ENCODE results near the gene KIRREL2. TPM values are rescaled to one million over a fixed set of nuclear protein-coding genes. Genes with fewer than 3 reads are reported as not detected.
"Not testable (repeated sequence)": the region's sequence is repeated elsewhere in the genome, so short reads cannot be mapped to it uniquely, and the experiment has no call there.

The KIRREL2 gene
- 0.10 TPM in 1 of 2 replicates, not detected in the other for total RNA-seq (2014; rRNA removed; shearing (Covaris generic))

DNA sequence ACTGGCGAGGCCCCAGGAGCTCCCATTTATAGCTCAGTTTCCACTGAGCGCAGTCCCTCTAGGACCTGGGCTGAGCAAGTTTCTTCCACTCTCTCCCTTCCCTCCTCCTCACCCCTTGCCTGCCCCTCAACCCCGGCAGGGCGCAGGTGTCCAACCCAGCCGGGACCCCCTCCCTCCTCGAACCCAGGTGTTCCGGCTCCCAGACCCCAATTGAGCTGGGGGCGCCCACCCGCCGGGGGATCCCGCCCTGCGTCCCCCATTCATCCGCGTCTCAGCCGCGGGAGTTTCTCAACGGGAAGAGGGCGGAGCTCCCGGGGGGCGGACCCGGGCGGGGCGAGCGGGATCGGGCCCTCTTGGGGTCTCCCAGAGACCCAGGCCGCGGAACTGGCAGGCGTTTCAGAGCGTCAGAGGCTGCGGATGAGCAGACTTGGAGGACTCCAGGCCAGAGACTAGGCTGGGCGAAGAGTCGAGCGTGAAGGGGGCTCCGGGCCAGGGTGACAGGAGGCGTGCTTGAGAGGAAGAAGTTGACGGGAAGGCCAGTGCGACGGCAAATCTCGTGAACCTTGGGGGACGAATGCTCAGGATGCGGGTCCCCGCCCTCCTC is at the start of gene KIRREL2:
Gene KIRREL2 (plus strand): TSS at position 366 of the 604 bp plus-strand sequence. CDS start 209 bp downstream, at position 575.
- DNase-seq (ENCODE audit: low read depth), result no peak

GRCh38 chr19:35807633-35808032 is 49.1 kb upstream of the KIRREL2 start:
- DNase-seq (ENCODE audit: low read depth), result no peak

GRCh38 chr19:35811317-35812219 is 45.1 kb upstream of the KIRREL2 start:
- no peak for DNase-seq (ENCODE audit: low read depth)

DNA sequence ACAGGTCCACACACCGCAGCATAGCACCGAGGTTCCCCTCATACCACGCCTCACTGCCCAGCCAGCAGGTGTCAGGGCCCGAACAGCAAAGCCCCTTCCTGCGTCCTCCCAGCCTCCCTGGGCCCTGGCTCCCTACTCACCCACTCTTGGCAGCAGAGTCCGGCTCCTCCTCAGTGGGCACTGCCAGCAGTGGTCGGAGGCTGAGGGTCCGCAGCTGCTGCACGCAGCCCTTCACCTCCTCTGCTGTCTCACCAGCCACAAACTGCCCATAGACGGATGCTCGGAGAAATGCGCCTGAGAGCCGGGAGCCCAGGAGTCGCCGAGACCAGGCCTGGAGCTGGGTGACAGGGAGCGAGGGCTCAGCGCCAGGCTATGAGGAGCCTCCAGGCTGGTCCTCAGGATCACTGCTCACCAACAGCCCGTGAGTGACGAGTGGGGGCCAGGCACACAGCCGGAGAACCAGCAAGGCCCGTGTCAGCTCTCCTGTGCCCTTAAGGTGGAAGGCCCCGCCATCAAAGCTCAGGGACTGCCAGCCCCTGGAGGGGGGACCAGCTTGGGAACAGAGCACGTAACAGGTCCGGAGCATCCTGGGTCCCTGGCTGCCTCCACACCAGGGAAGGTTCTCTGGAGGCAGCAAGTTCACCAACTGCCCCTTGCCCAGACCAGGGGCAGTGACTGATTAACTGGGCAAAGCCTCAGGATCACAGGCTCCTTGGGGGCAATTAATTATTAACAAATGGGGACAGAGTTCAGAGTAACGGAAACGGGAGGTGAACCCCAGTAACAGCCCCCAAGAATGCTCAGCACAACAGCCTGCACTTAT is 44.3 kb upstream of the KIRREL2 start, which contains the start of gene PRODH2:
Gene PRODH2 (minus strand): TSS at position 626 of the 823 bp plus-strand sequence. CDS start 40 bp downstream, at position 586.
- DNase-seq (ENCODE audit: low read depth), result no peak

DNA sequence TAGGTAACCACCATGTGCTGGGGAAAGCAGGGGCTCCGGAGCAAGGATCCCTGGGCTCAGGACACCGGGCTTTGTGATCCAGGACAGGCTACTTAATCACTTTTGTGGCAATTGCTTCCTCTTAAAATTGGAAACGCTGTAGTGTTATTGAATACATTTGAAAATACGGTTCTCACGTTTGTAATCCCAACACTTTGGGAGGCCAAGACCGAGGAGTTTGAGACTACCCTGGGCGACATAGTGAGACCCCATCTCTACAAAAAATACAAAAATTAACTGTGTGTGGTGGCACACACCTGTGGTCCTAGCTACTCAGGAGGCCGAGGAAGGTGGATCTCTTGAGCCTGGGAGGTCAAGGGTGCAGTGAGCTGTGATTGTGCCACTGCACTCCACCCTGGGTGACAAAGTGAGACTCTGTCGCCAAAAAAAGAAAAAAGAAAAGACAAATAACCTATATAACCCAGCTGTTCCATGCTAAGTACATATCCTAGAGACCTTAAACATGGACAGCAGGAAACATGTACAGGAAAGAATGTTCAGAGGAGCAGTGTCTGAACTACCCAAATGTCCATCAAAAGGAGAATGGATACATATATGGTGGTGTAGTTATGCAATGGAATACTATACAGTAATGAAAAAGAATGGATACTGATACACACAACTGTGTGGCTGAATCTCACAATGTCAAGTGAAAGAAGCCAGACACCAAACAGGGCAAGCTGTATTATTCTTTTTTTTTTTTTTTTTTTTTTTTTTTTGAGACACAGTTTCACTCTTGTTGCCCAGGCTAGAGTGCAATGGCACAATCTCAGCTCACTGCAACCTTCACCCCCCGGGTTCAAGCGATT is 43.4 kb upstream of the KIRREL2 start:
- DNase-seq (ENCODE audit: low read depth), result no peak

DNA sequence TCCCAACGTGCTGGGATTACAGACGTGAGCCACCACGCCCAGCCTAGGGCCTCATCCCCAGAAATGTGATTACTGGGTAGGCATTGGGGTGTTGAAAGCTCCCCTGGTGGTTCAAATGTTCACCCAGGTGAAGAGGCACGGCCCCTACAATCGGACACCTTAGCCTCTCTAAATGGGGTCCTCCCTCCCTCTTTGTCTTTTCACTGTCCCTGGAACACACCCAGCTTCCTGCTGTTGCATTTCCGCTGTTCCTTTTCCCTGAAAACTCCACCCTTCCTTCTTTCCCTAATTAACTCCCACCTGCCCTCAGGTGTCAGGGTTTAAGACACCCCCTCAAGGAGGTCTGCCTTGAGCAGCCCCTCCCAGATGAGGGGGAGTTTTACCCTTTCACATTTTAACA is 40.4 kb upstream of the KIRREL2 start:
- DNase-seq (ENCODE audit: low read depth), result no peak

DNA sequence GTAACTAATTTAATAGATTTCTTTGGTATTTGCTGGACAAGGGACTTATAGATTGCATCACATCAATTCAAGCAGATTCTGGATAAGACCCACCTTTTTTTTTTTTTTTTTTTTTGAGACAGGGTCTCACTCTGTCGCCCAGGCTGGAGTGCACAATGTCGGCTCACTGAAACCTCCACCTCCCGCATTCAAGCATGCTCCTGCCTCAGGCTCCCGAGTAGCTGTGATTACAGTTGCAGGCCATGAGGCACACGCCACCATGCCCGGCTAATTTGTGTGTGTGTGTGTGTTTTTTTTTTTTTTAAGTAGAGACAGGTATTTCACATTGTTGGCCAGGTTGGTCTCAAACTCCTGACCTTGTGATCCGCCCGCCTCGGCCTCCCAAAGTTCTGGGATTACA is 39.9 kb upstream of the KIRREL2 start:
- no peak for DNase-seq (ENCODE audit: low read depth)

GRCh38 chr19:35818445-35818844 is 38.3 kb upstream of the KIRREL2 start:
- no peak for DNase-seq (ENCODE audit: low read depth)

- DNase-seq (ENCODE audit: low read depth), result no peak
These were observed 34.1 kb upstream of the KIRREL2 start for GRCh38 chr19:35822579-35822978.

- DNase-seq (ENCODE audit: low read depth), result no peak
These were observed 32.6 kb upstream of the KIRREL2 start for GRCh38 chr19:35824150-35824549.

GRCh38 chr19:35828692-35829301 is 27.9 kb upstream of the KIRREL2 start:
- peak; percentile 68 for DNase-seq (ENCODE audit: low read depth)

GRCh38 chr19:35830986-35831385 is 25.7 kb upstream of the KIRREL2 start:
- no peak for DNase-seq (ENCODE audit: low read depth)

DNA sequence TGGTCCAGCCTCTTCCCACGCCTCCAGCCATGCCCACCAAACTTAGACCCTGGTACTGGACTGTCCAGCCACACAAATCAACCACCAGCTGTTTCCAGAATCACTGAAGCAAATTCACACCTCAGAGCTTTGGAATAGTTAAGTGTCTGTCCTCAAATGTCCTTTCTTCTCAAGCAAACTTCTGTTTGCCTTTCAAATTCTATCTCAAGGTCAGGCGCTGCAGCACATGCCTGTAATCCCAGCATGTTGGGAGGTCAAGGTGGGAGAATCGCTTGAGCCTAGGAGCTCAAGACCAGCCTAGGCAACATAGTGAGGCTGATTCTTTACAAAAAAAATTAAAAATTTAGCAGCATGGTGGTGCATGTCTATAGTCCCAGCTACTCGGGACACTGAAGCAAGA is 24.7 kb upstream of the KIRREL2 start:
- DNase-seq (ENCODE audit: low read depth), result no peak

- no peak for DNase-seq (ENCODE audit: low read depth)
These were observed 22.7 kb upstream of the KIRREL2 start for GRCh38 chr19:35833972-35834371.

- not testable (repeated sequence) for DNase-seq (ENCODE audit: low read depth)
These were observed 20.6 kb upstream of the KIRREL2 start for GRCh38 chr19:35836096-35836495.

DNA sequence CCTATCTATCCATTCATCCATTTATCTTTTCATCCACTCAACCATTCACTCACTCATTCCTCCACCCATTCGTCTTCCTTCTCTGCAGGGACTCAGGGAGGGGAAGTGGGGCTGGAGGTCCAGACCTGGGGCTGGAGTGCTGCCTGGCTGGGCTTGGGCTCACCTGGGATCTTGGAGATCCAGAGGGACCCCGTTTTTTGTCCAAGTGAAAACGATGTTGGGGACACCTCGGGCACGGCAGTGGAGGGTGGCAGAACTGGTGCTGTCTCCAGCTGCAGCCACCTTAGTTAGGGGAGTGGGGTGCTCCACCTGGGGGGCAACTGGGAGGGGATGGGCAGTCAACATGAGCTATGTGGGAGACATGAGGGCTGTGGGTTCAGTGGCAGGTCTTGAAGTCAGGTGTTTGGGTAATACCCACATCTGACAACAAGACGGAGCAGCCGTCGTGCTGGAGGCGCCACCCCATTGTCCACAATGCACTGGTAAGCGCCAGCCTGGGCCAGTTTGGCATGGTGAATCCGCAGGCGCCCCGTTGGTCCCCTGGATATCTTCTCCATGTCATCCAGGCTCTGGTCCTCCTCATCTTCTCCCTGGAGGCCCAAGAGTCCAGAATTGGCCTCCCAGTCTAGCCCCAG is 14.6 kb upstream of the KIRREL2 start:
- DNase-seq (ENCODE audit: low read depth), result no peak

- DNase-seq (ENCODE audit: low read depth), result no peak
These were observed 13.9 kb upstream of the KIRREL2 start for GRCh38 chr19:35842666-35843272.

- peak; percentile 36 for DNase-seq (ENCODE audit: low read depth)
These were observed 12.8 kb upstream of the KIRREL2 start for GRCh38 chr19:35843676-35844481.
